Measurements from ENCODE around the gene BARX2. TPM values are rescaled to one million over a fixed set of nuclear protein-coding genes. Genes with fewer than 3 reads are reported as not detected.

BARX2 gene
- total RNA-seq, 4 donors from 2014 or later, result 1.4 TPM; not detected in 3

DNA sequence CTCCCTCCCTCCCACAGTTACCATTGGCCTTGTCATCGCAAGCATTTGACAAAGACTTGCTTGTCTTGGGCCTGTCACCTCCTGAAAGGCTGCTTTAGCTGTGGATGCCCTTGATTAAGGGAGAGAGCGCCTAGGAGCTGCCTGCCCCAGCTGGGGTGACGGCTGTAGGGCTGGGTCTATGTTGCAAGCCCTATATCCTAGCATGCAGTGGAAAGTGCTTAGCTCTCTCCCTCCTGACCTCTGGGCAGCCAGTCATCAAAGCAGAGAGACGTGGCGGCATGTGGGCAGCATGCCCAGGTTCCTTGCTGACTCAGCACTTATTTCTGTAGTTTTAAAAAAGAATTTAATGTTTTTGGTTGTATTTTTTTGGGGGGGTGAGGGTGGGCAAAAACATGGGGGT is 75.9 kb downstream of the BARX2 start:
- TF ChIP-seq, protein P1, sequence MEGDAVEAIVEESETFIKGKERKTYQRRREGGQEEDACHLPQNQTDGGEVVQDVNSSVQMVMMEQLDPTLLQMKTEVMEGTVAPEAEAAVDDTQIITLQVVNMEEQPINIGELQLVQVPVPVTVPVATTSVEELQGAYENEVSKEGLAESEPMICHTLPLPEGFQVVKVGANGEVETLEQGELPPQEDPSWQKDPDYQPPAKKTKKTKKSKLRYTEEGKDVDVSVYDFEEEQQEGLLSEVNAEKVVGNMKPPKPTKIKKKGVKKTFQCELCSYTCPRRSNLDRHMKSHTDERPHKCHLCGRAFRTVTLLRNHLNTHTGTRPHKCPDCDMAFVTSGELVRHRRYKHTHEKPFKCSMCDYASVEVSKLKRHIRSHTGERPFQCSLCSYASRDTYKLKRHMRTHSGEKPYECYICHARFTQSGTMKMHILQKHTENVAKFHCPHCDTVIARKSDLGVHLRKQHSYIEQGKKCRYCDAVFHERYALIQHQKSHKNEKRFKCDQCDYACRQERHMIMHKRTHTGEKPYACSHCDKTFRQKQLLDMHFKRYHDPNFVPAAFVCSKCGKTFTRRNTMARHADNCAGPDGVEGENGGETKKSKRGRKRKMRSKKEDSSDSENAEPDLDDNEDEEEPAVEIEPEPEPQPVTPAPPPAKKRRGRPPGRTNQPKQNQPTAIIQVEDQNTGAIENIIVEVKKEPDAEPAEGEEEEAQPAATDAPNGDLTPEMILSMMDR (IDR thresholded peaks at IDR 0.05), result no peak
- DNase-seq (ENCODE audit: low spot score) (no peak), ATAC-seq (ENCODE audit: low FRiP score) (no peak)

DNA sequence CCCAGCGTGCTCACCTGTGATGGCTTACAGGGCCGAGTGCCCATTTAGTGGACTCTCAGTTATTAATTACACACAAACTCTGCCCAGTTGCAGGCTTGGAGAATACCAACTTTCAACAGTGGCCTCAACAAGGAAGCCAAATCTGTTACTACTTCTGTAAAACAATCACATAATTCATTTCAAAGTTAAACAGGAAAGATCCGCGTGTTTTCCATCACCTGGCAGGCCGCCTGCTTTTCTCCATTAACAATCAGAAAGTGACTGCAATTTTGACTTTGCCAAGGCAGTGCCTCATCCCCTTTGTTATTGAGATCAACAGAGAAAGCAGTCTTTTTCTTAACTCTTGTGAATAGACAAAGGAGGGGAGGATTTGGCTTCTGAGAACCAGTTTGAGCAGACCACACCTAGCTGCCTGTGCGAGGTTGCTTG is 77.7 kb downstream of the BARX2 start:
- TF ChIP-seq, protein P1 (IDR thresholded peaks at IDR 0.05), result no peak
- ATAC-seq (ENCODE audit: low FRiP score) (no peak), DNase-seq (ENCODE audit: low spot score) (no peak)

DNA sequence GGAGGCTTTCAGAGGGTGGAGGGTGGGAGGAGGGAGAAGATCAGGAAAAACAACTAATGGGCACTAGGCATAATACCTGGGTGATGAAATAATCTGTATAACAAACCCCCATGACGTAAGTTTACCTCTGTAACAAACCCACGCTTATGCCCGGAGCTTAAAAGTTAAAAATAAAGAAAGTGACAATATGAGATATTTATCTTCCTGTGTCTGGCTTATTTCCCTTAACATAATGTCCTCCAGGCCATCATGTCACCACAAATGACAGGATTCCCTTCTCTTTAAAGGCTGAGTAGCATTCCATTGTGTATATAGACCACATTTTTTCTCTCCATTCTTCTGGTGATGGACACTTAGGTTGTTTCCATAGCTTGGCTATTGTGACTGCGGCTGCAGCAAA is 79.5 kb downstream of the BARX2 start:
- no peak for ATAC-seq (ENCODE audit: low FRiP score)

GRCh38 chr11:129455756-129456655 is 80.4 kb downstream of the BARX2 start:
- TF ChIP-seq, protein P1 (IDR thresholded peaks at IDR 0.05), result no peak
- DNase-seq (ENCODE audit: low spot score) (no peak), ATAC-seq (ENCODE audit: low FRiP score) (no peak)

More for the DNA sequence above, 79.5 kb downstream of the BARX2 start:
- no peak for DNase-seq (ENCODE audit: low spot score)
- TF ChIP-seq, protein P1 (IDR thresholded peaks at IDR 0.05), result no peak

- TF ChIP-seq, protein P1 (IDR thresholded peaks at IDR 0.05), result no peak
- ATAC-seq (ENCODE audit: low FRiP score) (no peak), DNase-seq (ENCODE audit: low spot score) (no peak)
These were observed 81.7 kb downstream of the BARX2 start for GRCh38 chr11:129457321-129457720.

GRCh38 chr11:129458278-129458677 is 82.6 kb downstream of the BARX2 start:
- ATAC-seq (ENCODE audit: low FRiP score) (no peak), DNase-seq (ENCODE audit: low spot score) (no peak)
- TF ChIP-seq, protein P1 (IDR thresholded peaks at IDR 0.05), result no peak
